NCI-H1694 (cell line): ENCODE results near the gene PLEKHA6.

Experiments used
- DNase-seq: peaks from one replicate; lab custom pipeline; 2025; lab: John Stamatoyannopoulos, UW

PLEKHA6 gene

GRCh38 chr1:204213668-204214662 is 145.8 kb downstream of the PLEKHA6 start, which contains the start of gene GOLT1A:
TSS of gene GOLT1A (minus strand) at chr1:204213988. CDS start at chr1:204213906, 82 bp downstream.
- peak; percentile 46 for DNase-seq

- no peak for DNase-seq
These were observed 147.0 kb downstream of the PLEKHA6 start for GRCh38 chr1:204212715-204213114.

GRCh38 chr1:204211046-204211445 is 148.7 kb downstream of the PLEKHA6 start:
- no peak for DNase-seq

GRCh38 chr1:204207136-204207616 is 152.6 kb downstream of the PLEKHA6 start:
- peak; percentile 37 for DNase-seq

GRCh38 chr1:204206121-204206520 is 153.6 kb downstream of the PLEKHA6 start:
- no peak for DNase-seq

GRCh38 chr1:204205486-204205885 is 154.2 kb downstream of the PLEKHA6 start:
- no peak for DNase-seq

- no peak for DNase-seq
These were observed 154.8 kb downstream of the PLEKHA6 start for GRCh38 chr1:204204944-204205343.

- no peak for DNase-seq
These were observed 156.4 kb downstream of the PLEKHA6 start for GRCh38 chr1:204203206-204203767.

GRCh38 chr1:204202481-204202880 is 157.2 kb downstream of the PLEKHA6 start:
- no peak for DNase-seq

- no peak for DNase-seq
These were observed 158.2 kb downstream of the PLEKHA6 start for GRCh38 chr1:204201348-204202040.

GRCh38 chr1:204199579-204199978 is 160.2 kb downstream of the PLEKHA6 start:
- no peak for DNase-seq

- DNase-seq = no peak
These were observed 161.1 kb downstream of the PLEKHA6 start for GRCh38 chr1:204198348-204199340.

- no peak for DNase-seq
These were observed 162.7 kb downstream of the PLEKHA6 start for GRCh38 chr1:204197068-204197467.

GRCh38 chr1:204196068-204196795 is 163.5 kb downstream of the PLEKHA6 start, which contains the start of gene KISS1:
TSS of gene KISS1 (minus strand) at chr1:204196491. CDS start at chr1:204192876, 3,615 bp downstream.
- no peak for DNase-seq

GRCh38 chr1:204194771-204195170 is 165.0 kb downstream of the PLEKHA6 start:
- no peak for DNase-seq

- no peak for DNase-seq
These were observed 165.6 kb downstream of the PLEKHA6 start for GRCh38 chr1:204194080-204194479.

GRCh38 chr1:204192589-204193352 is 167.0 kb downstream of the PLEKHA6 start:
- DNase-seq = no peak

- DNase-seq = no peak
These were observed 167.7 kb downstream of the PLEKHA6 start for GRCh38 chr1:204192046-204192445.

- no peak for DNase-seq
These were observed 168.3 kb downstream of the PLEKHA6 start for GRCh38 chr1:204191456-204191855.
